Measurements from ENCODE around the gene MAPK11.

DNA sequence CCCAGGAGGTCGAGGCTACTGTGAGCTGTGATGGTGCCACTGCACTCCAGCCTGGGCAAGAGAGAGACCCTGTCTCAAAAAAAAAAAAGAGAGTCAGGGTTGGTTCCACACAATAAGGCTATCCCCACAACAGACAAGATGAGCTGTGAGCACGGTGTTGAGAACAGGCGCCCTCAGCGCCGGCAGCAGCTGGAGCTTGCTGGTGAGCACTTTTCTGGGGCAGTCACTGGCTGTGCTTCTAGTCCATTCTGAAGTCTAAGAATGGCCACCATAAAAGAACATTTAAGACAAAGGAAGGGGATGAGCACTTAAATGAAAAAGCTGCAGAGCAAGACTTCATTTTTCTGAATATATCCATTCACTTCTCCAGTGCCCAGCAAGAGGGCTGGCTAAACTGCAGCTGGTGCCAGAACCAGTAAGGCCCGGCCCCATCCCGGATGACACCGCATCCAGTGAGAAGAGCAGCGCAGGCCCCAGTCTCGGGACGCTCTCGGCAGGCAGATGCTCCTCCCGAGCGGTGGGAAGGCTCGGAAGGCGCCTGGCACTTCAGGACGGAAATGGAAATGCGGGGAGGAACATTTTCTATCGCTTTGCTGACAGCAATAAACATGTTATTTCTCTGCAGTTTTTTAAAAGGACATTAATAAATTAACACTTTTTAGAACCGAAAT, 37.6 kb downstream of the MAPK11 start:
- TF ChIP-seq, protein P1, sequence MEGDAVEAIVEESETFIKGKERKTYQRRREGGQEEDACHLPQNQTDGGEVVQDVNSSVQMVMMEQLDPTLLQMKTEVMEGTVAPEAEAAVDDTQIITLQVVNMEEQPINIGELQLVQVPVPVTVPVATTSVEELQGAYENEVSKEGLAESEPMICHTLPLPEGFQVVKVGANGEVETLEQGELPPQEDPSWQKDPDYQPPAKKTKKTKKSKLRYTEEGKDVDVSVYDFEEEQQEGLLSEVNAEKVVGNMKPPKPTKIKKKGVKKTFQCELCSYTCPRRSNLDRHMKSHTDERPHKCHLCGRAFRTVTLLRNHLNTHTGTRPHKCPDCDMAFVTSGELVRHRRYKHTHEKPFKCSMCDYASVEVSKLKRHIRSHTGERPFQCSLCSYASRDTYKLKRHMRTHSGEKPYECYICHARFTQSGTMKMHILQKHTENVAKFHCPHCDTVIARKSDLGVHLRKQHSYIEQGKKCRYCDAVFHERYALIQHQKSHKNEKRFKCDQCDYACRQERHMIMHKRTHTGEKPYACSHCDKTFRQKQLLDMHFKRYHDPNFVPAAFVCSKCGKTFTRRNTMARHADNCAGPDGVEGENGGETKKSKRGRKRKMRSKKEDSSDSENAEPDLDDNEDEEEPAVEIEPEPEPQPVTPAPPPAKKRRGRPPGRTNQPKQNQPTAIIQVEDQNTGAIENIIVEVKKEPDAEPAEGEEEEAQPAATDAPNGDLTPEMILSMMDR (IDR thresholded peaks at IDR 0.05): no peak
- no peak for TF ChIP-seq EZH2 (IDR thresholded peaks at IDR 0.05; ENCODE audit: borderline replicate concordance, insufficient read depth, low read depth, low read length, poor library complexity, severe bottlenecking)

Data from B cell (primary cell).